Measurements from ENCODE around the gene GADL1. TPM values are rescaled to one million over a fixed set of nuclear protein-coding genes. Genes with fewer than 3 reads are reported as not detected.

GADL1 gene
- polyA plus RNA-seq, 3 donors = not detected

- Mint-ChIP-seq H3K27me3 (ENCODE audit: low read depth in 3 of 3) (no peaks in the 10 kb centered on the region), H3K4me3 (no peak overlapping the region), H3K36me3 (no peaks in the 10 kb centered on the region), H3K4me1 (no peaks in the 10 kb centered on the region), H3K9me3 (peaks cover 0 to 7% (median 4%) of the 10 kb centered on the region in 7 donors), H3K27ac (no peak overlapping the region)
- no peak for DNase-seq
- no peaks in the 10 kb centered on the region for H3K4me1 ChIP-seq (ENCODE audit: control insufficient read depth in 1 of 2, insufficient read depth in 2 of 2, low read length in 2 of 2)
- H4K20me1 ChIP-seq (ENCODE audit: insufficient read depth, low read length) = no peaks in the 10 kb centered on the region
- no peak overlapping the region for H3K27ac ChIP-seq (ENCODE audit: low read depth in 1 of 2, low read length in 2 of 2)
- no peaks in the 10 kb centered on the region for H3K79me2 ChIP-seq (ENCODE audit: insufficient read depth, low read length)
- WGBS (ENCODE audit: insufficient coverage) = 95% methylated on average over 6 of the region's 9 CpGs
- TF ChIP-seq CTCF (IDR thresholded peaks at IDR 0.05) = no peak
- H3K4me3 ChIP-seq (replicated peaks in 1 of 3; ENCODE audit: low read depth in 2 of 3, low read length in 3 of 3) = no peak overlapping the region
- no peak overlapping the region for H3K4me2 ChIP-seq (replicated peaks; ENCODE audit: extremely low read depth, low read length, poor library complexity, severe bottlenecking)
- H3K27me3 ChIP-seq (ENCODE audit: control insufficient read depth in 2 of 2, insufficient read depth in 2 of 2, low read length in 2 of 2) = no peaks in the 10 kb centered on the region
- H2AFZ ChIP-seq (ENCODE audit: insufficient read depth, low read depth, low read length, poor library complexity, severe bottlenecking) = no peak overlapping the region
- no peaks in the 10 kb centered on the region for H3K9me3 ChIP-seq (replicated peaks in 1 of 2; ENCODE audit: control insufficient read depth in 1 of 2, insufficient read depth in 1 of 2, low read length in 2 of 2)
- no peak overlapping the region for H3K9ac ChIP-seq (ENCODE audit: insufficient read depth, low read length, poor library complexity, severe bottlenecking)
- H3K36me3 ChIP-seq (replicated peaks in 1 of 2; ENCODE audit: control insufficient read depth in 1 of 2, insufficient read depth in 2 of 2, low read length in 2 of 2) = no peaks in the 10 kb centered on the region
- intact Hi-C loops (cut with micrococcal nuclease) = no loop called here
Measured at GRCh38 chr3:30704931-30705890, 189.2 kb downstream of the GADL1 start.

GRCh38 chr3:30702828-30703397, 191.5 kb downstream of the GADL1 start:
- no peak for DNase-seq
- H3K4me1 ChIP-seq (ENCODE audit: control insufficient read depth in 1 of 2, insufficient read depth in 2 of 2, low read length in 2 of 2) = no peaks in the 10 kb centered on the region
- no peak overlapping the region for H3K9ac ChIP-seq (ENCODE audit: insufficient read depth, low read length, poor library complexity, severe bottlenecking)
- intact Hi-C loops (cut with micrococcal nuclease) = no loop called here
- H4K20me1 ChIP-seq (ENCODE audit: insufficient read depth, low read length) = peaks cover 15% of the 10 kb centered on the region
- H3K4me2 ChIP-seq (replicated peaks; ENCODE audit: extremely low read depth, low read length, poor library complexity, severe bottlenecking) = no peak overlapping the region
- H3K79me2 ChIP-seq (ENCODE audit: insufficient read depth, low read length) = no peaks in the 10 kb centered on the region
- WGBS (ENCODE audit: insufficient coverage) = no CpG with 5 or more reads among the region's 2 CpGs
- no peaks in the 10 kb centered on the region for H3K27me3 ChIP-seq (ENCODE audit: control insufficient read depth in 2 of 2, insufficient read depth in 2 of 2, low read length in 2 of 2)
- no peak overlapping the region for H2AFZ ChIP-seq (ENCODE audit: insufficient read depth, low read depth, low read length, poor library complexity, severe bottlenecking)
- peak overlapping the region in 1 of 7 donors; percentile 33 for H3K27ac Mint-ChIP-seq
- H3K4me3 Mint-ChIP-seq = no peak overlapping the region
- no peak overlapping the region for H3K4me3 ChIP-seq (replicated peaks in 1 of 3; ENCODE audit: low read depth in 2 of 3, low read length in 3 of 3)
- no peaks in the 10 kb centered on the region for H3K27me3 Mint-ChIP-seq (ENCODE audit: low read depth in 3 of 3)
- H3K36me3 ChIP-seq (replicated peaks in 1 of 2; ENCODE audit: control insufficient read depth in 1 of 2, insufficient read depth in 2 of 2, low read length in 2 of 2) = peaks cover 0 to 12% of the 10 kb centered on the region in 2 donors
- H3K4me1 Mint-ChIP-seq = no peaks in the 10 kb centered on the region
- H3K9me3 ChIP-seq (replicated peaks in 1 of 2; ENCODE audit: control insufficient read depth in 1 of 2, insufficient read depth in 1 of 2, low read length in 2 of 2) = no peaks in the 10 kb centered on the region
- peaks cover 11% of the 10 kb centered on the region in 2 donors for H3K36me3 Mint-ChIP-seq
- H3K9me3 Mint-ChIP-seq = peaks cover 0 to 7% (median 4%) of the 10 kb centered on the region in 7 donors
- H3K27ac ChIP-seq (ENCODE audit: low read depth in 1 of 2, low read length in 2 of 2) = no peak overlapping the region
- TF ChIP-seq CTCF (IDR thresholded peaks at IDR 0.05) = no peak

Data from CD14-positive monocyte (primary cell).